Coronary artery (tissue), 2 donors: ENCODE data around the gene NACC2.
A peak's percentile ranks its signal among the peaks of the same experiment; 100 is the strongest.

Experiments
- DNase-seq: peaks from one replicate; pipeline ENCODE4 v3.0.0-alpha.2; 2017; ENCODE audit warnings: low spot score
- H3K27ac ChIP-seq, 2 donors: fragments of 200-600 bp; sonication (generic); one replicate each; pipeline ENCODE4 v1.5.1; 2016 to 2019
- H3K4me3 ChIP-seq: fragments of 200-600 bp; sonication (generic); 2 replicates; pipeline ENCODE4 v1.5.1; 2016; ENCODE audit warnings: mild to moderate bottlenecking, moderate library complexity
- TF ChIP-seq, protein P1 (sequence below): fragments of 200-600 bp; sonication (generic); IDR thresholded peaks from one replicate; pipeline ENCODE4 v1.5.1; 2019; ENCODE audit warnings: antibody characterized with exemption

NACC2 gene

DNA sequence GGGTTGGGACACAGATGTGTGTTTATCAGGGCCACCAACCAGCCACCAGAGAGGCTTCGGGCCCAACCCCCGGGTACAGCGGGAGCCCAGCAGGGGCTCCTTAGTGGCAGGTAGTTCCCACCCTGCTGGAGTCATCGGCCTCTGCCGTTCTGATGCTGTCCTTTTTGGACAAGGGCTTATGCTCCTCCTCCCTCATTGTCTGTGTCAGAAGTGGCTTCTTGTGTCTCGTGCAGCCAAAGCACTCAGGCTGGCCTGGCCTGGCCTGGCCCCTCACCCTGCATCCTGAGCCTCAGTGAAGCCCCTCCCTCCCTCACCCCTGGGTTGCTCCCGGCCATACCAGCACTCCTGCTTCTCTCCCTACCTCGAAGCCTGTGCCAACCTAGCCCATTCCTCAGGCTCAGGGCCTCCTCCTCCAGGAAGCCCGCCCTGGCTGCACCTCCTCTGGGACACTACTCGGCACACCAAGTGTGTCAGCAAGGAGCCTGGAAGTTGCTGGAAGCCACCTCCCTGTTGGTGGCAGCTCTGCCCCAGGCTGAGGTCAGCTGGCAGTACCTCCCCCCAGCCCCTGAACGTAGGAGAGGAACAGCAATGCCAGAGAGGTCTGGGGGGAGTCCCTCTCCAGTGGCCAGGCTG, 129.8 kb downstream of the NACC2 start:
- TF ChIP-seq, protein P1, sequence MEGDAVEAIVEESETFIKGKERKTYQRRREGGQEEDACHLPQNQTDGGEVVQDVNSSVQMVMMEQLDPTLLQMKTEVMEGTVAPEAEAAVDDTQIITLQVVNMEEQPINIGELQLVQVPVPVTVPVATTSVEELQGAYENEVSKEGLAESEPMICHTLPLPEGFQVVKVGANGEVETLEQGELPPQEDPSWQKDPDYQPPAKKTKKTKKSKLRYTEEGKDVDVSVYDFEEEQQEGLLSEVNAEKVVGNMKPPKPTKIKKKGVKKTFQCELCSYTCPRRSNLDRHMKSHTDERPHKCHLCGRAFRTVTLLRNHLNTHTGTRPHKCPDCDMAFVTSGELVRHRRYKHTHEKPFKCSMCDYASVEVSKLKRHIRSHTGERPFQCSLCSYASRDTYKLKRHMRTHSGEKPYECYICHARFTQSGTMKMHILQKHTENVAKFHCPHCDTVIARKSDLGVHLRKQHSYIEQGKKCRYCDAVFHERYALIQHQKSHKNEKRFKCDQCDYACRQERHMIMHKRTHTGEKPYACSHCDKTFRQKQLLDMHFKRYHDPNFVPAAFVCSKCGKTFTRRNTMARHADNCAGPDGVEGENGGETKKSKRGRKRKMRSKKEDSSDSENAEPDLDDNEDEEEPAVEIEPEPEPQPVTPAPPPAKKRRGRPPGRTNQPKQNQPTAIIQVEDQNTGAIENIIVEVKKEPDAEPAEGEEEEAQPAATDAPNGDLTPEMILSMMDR, result no peak
- no peak overlapping the region for H3K27ac ChIP-seq
- no peak overlapping the region for H3K4me3 ChIP-seq
- DNase-seq, result no peak

DNA sequence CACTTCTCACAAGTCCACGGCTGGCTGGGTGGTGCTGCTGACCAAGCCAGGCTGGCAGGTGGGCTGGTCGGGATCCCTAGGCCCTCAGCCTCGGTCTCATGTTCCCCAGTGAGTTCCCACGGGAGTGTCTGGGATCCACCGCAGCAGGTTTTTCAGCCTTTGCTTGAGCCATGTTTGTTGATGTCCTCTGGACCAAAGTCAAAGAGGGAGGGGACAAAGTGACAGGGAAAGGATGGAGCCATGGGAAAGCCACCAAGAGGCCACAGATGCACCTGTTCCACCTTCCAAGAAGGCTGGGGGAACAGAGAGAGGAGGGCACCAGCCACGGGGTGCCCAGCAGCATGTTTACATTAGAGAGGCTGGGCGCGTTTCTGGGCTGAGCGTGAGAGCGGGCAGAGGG, 131.2 kb downstream of the NACC2 start:
- no peak for DNase-seq
- no peak overlapping the region for H3K4me3 ChIP-seq
- no peak overlapping the region for H3K27ac ChIP-seq
- TF ChIP-seq, protein P1, result no peak

DNA sequence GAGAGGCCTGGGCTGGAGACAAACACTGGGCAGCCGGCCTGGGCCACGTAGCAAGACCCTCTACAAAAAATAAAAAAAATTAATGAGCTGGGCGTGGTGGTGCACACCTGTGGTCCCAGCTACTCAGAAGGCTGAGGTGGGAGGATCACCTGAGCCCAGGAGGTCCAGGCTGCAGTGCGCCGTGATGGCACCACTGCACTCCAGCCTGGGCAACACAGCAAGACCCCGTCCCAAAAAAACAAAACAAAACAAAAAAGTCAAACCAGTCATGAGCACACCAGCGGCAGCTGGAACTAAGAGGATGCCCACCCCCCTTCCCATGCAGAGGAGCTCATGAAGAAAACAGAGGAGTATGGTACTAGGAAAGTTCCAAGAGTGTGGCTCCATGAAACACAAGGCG, 131.8 kb downstream of the NACC2 start:
- TF ChIP-seq, protein P1, result no peak
- Histone ChIP-seq H3K4me3 (no peak overlapping the region), H3K27ac (no peak overlapping the region)
- no peak for DNase-seq

DNA sequence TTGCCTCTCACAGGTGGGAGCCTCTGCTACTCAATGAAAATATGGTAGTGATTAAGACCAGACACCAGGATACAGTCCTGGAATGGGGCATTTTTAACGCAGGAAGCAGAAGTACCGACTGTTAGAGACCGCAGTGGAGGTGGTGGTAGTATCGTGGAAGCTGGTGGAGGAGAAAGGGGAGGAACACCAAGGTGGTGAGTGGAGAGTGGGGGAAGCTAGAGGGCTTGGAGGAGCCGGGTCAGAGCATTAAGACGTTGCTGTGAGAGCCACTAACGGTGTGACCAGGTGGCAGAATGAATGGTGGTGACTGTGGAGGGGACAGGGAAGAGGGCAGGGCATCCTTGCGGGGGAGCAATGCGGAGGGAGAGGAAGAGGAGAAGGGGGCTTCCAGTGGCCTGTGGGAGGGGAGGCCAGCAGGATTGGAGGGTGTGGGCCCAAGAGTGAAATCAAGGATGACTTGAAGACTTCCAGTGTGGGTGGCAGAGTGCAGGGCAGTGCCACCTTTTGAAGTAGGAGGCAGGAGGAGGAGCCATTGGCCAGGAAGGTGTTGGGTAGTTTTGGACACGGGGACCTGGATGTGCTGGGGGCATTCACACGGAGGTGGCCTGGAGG, 132.3 kb downstream of the NACC2 start:
- TF ChIP-seq, protein P1, result no peak
- DNase-seq, result no peak
- no peak overlapping the region for H3K4me3 ChIP-seq
- no peak overlapping the region for H3K27ac ChIP-seq

DNA sequence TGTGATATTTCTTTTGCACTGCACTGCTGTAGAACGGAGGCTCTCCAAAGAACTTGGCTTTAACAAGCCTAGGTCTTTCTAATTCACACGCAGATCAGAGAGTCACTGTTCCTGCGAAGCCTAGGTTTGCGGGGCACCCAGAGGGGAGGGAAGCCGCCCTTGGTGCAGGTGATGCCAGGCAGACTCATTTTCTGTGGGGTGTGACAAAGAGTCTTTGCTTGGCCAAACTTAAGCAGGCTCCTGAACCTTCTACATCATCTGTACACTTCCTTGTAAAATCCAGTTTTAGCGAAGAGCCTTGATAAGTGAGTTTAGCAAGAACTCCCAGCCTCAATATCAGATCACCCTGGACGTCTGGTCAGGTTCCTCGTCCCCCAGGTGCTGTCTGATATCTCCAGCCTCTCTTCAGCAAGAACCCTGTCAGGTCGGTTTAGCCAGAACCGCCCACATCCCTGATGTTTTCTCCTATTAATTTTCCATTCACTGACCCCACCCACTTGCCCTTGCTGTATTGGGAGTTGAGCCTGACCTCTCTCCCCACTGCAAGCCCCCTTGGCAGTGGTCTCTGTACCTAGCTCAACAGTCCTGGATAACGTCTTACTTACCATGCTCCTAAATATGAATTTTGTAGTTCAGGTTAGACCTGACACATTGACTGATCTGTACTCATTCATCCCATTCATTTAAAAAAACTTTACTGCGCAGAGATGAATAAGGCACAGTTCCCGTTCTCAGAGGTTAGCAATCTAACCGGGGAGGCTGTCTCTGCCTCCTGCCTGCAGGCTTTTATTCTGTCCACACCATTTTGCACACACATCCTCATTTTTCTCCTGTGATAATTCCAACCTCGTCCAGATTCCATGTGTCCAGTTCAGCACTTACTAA, 133.0 kb downstream of the NACC2 start:
- TF ChIP-seq, protein P1, result no peak
- H3K4me3 ChIP-seq, result no peak overlapping the region
- no peak overlapping the region for H3K27ac ChIP-seq
- DNase-seq, result no peak

DNA sequence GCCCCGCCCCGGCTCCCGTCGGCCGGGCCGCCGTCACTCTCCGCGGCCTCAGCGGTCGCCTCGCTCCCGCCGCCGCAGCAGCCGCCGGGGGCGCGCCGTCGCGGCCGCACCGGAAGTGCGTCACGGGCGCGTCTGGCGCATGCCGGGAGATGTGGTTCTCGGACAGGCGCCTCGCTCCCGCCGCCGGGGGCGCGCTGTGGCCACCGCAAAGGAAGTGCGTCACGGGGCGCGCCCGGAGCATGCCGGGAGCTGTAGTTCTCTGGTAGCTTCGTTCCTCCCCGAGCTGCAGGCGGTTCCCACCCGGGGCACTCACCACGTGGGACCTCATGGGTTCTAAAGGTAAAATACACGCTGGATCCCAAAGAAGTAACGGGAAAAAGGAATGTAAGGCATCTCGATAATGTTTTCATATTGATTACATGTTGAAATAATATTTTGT, 133.8 kb downstream of the NACC2 start, which contains the start of gene UBAC1:
Gene UBAC1 (minus strand): TSS at position 97 of the 439 bp plus-strand sequence. CDS start 211 bp downstream, outside the sequence.
- TF ChIP-seq, protein P1, result no peak

More for the DNA sequence above, 133.8 kb downstream of the NACC2 start, which contains the start of gene UBAC1:
- peak within 1 kb of the TSS; percentile 82 to 93 for H3K27ac ChIP-seq
- DNase-seq, result peak; percentile 98
- H3K4me3 ChIP-seq, result peak within 1 kb of the TSS; percentile 99
